T-helper 17 cell (primary cell): Measurements from ENCODE around the gene MAK. TPM values are rescaled to one million over a fixed set of nuclear protein-coding genes. Genes with fewer than 3 reads are reported as not detected.
"Not testable (repeated sequence)": the region's sequence is repeated elsewhere in the genome, so short reads cannot be mapped to it uniquely, and the experiment has no call there.

Experiments
- ATAC-seq: fragments of 150-1000 bp; cut with Tn5 transposase; 2 replicates; pipeline ENCODE4 v1.10.0; 2021; ENCODE audit warnings: mild to moderate bottlenecking, moderate library complexity
- DNase-seq, 3 donors: peaks; one replicate each; pipeline versions ENCODE4 v3.0.0 to v3.0.0-alpha.2; 2020 to 2021
- H3K9me3 ChIP-seq: one replicate; pipeline ENCODE4 v1.7.0; 2013; ENCODE audit warnings: low read length, mild to moderate bottlenecking; ENCODE audit not compliant: control insufficient read depth, poor library complexity, severe bottlenecking
- H3K27ac Mint-ChIP-seq: one replicate; pipeline ENCODE4 v1.8.0; 2022; ENCODE audit warnings: mild to moderate bottlenecking, moderate library complexity, mixed read lengths
- H3K27me3 Mint-ChIP-seq: one replicate; pipeline ENCODE4 v1.8.0; 2022; ENCODE audit warnings: mixed read lengths
- H3K36me3 Mint-ChIP-seq: one replicate; pipeline ENCODE4 v1.8.0; 2022; ENCODE audit warnings: low read depth, mixed read lengths
- H3K4me1 Mint-ChIP-seq: one replicate; pipeline ENCODE4 v1.8.0; 2022; ENCODE audit warnings: mild to moderate bottlenecking, mixed read lengths
- H3K4me3 Mint-ChIP-seq: one replicate; pipeline ENCODE4 v1.8.0; 2022; ENCODE audit warnings: mild to moderate bottlenecking, moderate library complexity, mixed read lengths
- total RNA-seq, 4 donors: library from RNA in 2 of 4; stranded (reverse) in 2 of 4; gene quantifications; one replicate each; pipeline ENCODE4 v1.2.3 and lab custom pipeline; 2022 to 2026

MAK gene, protein sequence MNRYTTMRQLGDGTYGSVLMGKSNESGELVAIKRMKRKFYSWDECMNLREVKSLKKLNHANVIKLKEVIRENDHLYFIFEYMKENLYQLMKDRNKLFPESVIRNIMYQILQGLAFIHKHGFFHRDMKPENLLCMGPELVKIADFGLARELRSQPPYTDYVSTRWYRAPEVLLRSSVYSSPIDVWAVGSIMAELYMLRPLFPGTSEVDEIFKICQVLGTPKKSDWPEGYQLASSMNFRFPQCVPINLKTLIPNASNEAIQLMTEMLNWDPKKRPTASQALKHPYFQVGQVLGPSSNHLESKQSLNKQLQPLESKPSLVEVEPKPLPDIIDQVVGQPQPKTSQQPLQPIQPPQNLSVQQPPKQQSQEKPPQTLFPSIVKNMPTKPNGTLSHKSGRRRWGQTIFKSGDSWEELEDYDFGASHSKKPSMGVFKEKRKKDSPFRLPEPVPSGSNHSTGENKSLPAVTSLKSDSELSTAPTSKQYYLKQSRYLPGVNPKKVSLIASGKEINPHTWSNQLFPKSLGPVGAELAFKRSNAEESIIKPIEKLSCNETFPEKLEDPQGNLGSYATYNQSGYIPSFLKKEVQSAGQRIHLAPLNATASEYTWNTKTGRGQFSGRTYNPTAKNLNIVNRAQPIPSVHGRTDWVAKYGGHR
- total RNA-seq (under 1 TPM; 0.75 to 0.78 TPM), total RNA-seq (lab: John Stamatoyannopoulos, UW) (0.35 to 1.8 reads per million in 2 donors)

GRCh38 chr6:10837995-10838793 is at the start of gene MAK:
TSS of gene MAK (minus strand) at chr6:10838539. CDS start at chr6:10830648, 7,891 bp downstream.
- peak; percentile 96 for ATAC-seq
- peaks cover 65% of the 10 kb centered on the region for H3K27me3 Mint-ChIP-seq
- H3K4me3 Mint-ChIP-seq = peak within 1 kb of the TSS; percentile 81
- peaks cover 18% of the 10 kb centered on the region for H3K4me1 Mint-ChIP-seq
- H3K36me3 Mint-ChIP-seq = peaks cover 3% of the 10 kb centered on the region
- DNase-seq = peak; percentile 81 to 89 (median 85)
- no peaks in the 10 kb centered on the region for H3K9me3 ChIP-seq
- peak within 1 kb of the TSS; percentile 81 for H3K27ac Mint-ChIP-seq

- DNase-seq = no peak
- ATAC-seq = no peak
- H3K27me3 Mint-ChIP-seq = peaks cover 88% of the 10 kb centered on the region
- H3K4me3 Mint-ChIP-seq = no peak within 1 kb of the TSS
- H3K4me1 Mint-ChIP-seq = peaks cover 9% of the 10 kb centered on the region
- H3K36me3 Mint-ChIP-seq = peaks cover 2% of the 10 kb centered on the region
- no peaks in the 10 kb centered on the region for H3K9me3 ChIP-seq
- no peak within 1 kb of the TSS for H3K27ac Mint-ChIP-seq
These were observed 48.6 kb upstream of the MAK start, which contains the start of gene SYCP2L for GRCh38 chr6:10886691-10887502. TSS of gene SYCP2L (plus strand) at chr6:10887052. CDS start at chr6:10887127, 75 bp downstream.

- H3K27me3 Mint-ChIP-seq = peaks cover 89% of the 10 kb centered on the region
- H3K4me1 Mint-ChIP-seq, DNase-seq, H3K4me3 Mint-ChIP-seq, H3K36me3 Mint-ChIP-seq, ATAC-seq, H3K27ac Mint-ChIP-seq, H3K9me3 ChIP-seq: not testable (repeated sequence)
These were observed 48.0 kb upstream of the MAK start for GRCh38 chr6:10886365-10886690.

DNA sequence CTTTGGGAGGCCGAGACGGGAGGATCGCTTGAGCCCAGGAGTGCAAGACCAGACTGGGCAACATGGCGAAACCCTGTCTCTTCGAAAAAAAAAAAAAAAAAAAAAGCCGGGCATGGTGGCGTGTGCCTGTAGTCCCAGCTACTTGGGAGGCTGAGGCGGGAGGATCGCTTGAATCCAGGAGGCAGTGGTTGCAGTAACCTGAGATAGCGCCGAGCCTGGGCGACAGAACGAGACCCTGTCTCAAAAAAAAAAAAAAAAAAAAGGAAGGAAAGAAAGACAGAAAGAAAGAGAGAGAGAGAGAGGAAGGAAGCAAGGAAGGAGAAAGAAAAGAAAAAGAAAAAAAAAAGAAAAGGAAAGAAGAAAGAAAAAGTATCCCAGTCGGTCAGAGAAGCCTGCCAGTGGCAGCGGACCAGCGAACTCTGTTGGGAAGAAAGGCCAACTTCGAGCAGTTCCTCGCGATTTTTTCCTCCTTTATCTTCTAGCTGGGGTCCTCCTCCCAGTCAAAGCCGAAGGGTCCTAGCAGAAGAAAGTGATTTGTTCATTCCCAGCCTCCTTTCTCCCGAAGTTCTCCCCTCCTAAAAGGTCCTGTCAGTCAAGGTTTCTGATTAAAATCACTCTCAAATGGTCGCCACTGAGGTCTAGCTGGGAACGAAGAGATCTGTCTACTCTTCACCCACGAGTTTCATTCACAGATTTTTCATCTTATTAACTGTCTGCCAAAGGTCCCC is 46.1 kb upstream of the MAK start:
- peak overlapping the region; percentile 34 for H3K27ac Mint-ChIP-seq
- H3K36me3 Mint-ChIP-seq = peaks cover 2% of the 10 kb centered on the region
- peaks cover 9% of the 10 kb centered on the region for H3K4me1 Mint-ChIP-seq
- H3K9me3 ChIP-seq = no peaks in the 10 kb centered on the region
- peaks cover 91% of the 10 kb centered on the region for H3K27me3 Mint-ChIP-seq
- H3K4me3 Mint-ChIP-seq = no peak overlapping the region
- no peak for DNase-seq
- no peak for ATAC-seq

DNA sequence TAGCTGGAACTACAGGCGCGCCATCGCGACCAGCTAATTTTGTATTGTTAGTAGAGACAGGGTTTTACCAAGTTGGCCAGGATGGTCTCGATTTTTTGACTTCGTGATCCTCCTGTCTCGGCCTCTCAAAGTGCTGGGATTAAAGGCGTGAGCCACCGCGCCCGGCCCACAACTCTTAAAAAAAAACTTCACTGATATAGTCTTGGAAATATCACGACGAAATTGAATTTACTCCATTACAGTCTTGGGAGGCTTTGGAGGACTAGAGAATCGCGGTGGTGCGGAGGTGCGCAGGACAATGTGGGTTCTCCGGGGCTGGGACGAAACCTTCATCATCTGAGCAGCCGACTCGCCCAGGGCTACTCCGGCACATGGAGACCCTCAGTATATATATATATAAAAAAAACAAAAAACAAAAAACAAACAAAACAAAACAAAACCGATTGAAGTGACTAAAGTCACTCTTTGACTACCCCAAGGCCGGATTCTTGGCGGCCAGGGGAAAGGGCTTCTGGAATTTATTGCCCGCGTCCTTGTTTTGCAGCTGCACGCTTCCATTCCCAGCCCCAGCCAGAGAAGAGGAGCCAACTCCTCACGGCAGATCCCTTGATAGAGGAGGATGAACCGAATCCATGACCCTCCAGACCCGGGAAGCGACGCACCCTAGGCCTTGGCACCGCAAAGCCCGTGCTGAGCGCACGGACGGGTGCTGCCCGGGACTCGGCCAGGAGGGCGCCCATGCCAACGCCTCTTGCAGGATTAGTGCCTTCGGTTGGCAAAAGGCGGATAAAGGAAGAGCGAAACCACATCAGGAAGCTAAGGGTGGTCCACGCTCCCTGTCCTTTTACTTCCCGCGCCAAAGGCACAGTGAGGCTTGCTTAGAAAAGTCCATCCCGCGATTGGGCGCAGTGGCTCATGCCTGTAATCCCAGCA is 45.2 kb upstream of the MAK start:
- H3K9me3 ChIP-seq = no peaks in the 10 kb centered on the region
- ATAC-seq = no peak
- no peak for DNase-seq
- H3K27me3 Mint-ChIP-seq = peaks cover 88% of the 10 kb centered on the region
- peaks cover 9% of the 10 kb centered on the region for H3K4me1 Mint-ChIP-seq
- peak overlapping the region; percentile 34 for H3K27ac Mint-ChIP-seq
- peaks cover 2% of the 10 kb centered on the region for H3K36me3 Mint-ChIP-seq
- no peak overlapping the region for H3K4me3 Mint-ChIP-seq

GRCh38 chr6:10882657-10883171 is 44.4 kb upstream of the MAK start:
- H3K4me3 Mint-ChIP-seq = no peak overlapping the region
- H3K9me3 ChIP-seq = no peaks in the 10 kb centered on the region
- H3K36me3 Mint-ChIP-seq = peaks cover under 1% of the 10 kb centered on the region
- ATAC-seq (no peak), DNase-seq (no peak)
- H3K27ac Mint-ChIP-seq = no peak overlapping the region
- H3K4me1 Mint-ChIP-seq = peaks cover 7% of the 10 kb centered on the region
- peaks cover 84% of the 10 kb centered on the region for H3K27me3 Mint-ChIP-seq

GRCh38 chr6:10882253-10882630 is 43.9 kb upstream of the MAK start:
- DNase-seq, H3K36me3 Mint-ChIP-seq, ATAC-seq, H3K9me3 ChIP-seq, H3K27ac Mint-ChIP-seq, H3K4me1 Mint-ChIP-seq, H3K4me3 Mint-ChIP-seq: not testable (repeated sequence)
- H3K27me3 Mint-ChIP-seq = peaks cover 79% of the 10 kb centered on the region

DNA sequence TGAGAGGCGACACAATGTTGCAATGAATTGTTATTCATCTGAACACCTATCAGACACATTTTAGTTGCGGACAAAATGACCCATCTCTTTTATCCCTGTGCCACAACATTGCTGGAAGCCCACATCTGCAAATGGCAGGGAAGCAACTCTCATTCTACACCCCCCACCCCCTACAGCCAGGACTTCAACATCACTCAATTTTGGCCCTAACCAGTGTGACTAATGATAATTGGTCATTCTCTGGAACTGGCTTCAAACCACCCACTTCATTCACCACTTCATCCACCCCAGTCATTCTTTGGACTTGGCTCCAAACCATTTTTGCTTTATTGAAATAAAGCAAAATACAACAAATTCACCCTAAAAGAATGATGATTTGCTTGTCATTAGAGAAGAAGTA is 42.0 kb upstream of the MAK start:
- no peaks in the 10 kb centered on the region for H3K9me3 ChIP-seq
- H3K27me3 Mint-ChIP-seq = peaks cover 65% of the 10 kb centered on the region
- peaks cover 7% of the 10 kb centered on the region for H3K4me1 Mint-ChIP-seq
- no peak overlapping the region for H3K27ac Mint-ChIP-seq
- DNase-seq (no peak), ATAC-seq (no peak)
- no peak overlapping the region for H3K4me3 Mint-ChIP-seq
- H3K36me3 Mint-ChIP-seq = no peaks in the 10 kb centered on the region

- Mint-ChIP-seq H3K4me3 (no peak overlapping the region), H3K27ac (no peak overlapping the region), H3K27me3 (peaks cover 62% of the 10 kb centered on the region), H3K4me1 (peaks cover 4% of the 10 kb centered on the region), H3K36me3 (no peaks in the 10 kb centered on the region)
- ATAC-seq (no peak), DNase-seq (no peak)
- H3K9me3 ChIP-seq = no peaks in the 10 kb centered on the region
These were observed 39.5 kb upstream of the MAK start for GRCh38 chr6:10877871-10878270.

DNA sequence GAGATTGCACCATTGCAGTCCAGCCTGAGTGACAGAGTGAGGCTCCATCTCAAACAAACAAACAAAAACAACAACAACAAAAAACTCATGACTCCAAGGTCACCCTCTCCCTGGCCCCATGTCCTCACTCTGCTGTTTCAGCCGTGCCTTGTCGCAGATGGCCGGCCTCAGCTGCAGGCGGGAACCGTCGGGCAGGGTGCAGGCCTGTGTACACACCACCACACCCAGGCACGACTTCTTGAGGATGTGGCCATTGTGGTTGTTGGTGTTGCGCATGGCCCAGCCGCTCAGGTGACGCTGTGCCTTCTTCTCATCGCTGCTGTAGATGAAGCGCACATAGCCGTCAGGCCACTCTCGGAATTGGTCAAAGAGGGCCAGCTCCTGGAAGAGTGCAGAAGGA is 38.7 kb upstream of the MAK start:
- Mint-ChIP-seq H3K27me3 (peaks cover 54% of the 10 kb centered on the region), H3K4me3 (no peak overlapping the region), H3K27ac (no peak overlapping the region), H3K36me3 (no peaks in the 10 kb centered on the region), H3K4me1 (no peaks in the 10 kb centered on the region)
- ATAC-seq (no peak), DNase-seq (no peak)
- H3K9me3 ChIP-seq = no peaks in the 10 kb centered on the region

DNA sequence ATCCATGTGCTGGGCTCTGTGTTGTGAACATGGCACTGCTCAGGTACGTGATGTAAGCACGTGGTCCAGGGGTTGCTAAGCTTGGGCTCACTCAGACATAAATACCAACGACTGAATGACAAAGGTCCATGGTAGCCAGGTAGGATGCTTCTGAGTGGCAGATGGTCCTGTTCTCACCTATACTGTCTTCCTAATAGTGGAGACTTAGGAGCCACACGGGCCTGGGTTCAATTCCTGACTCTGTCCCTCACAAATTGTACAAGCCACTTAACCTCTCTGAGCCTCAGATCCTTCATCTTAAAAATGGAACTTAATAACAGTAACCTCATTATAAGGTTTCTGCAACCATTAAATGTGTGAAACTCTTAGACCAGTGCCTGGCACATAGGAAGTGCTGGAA is 36.7 kb upstream of the MAK start:
- no peak for DNase-seq
- H3K27ac Mint-ChIP-seq = no peak overlapping the region
- no peaks in the 10 kb centered on the region for H3K4me1 Mint-ChIP-seq
- no peak overlapping the region for H3K4me3 Mint-ChIP-seq
- ATAC-seq = no peak
- H3K36me3 Mint-ChIP-seq = no peaks in the 10 kb centered on the region
- H3K9me3 ChIP-seq = no peaks in the 10 kb centered on the region
- peaks cover 40% of the 10 kb centered on the region for H3K27me3 Mint-ChIP-seq
